ENCODE results near the gene TMED10. TPM values are rescaled to one million over a fixed set of nuclear protein-coding genes. Genes with fewer than 3 reads are reported as not detected.
A peak's percentile ranks its signal among the peaks of the same experiment; 100 is the strongest.
"Not testable (repeated sequence)": the region's sequence is repeated elsewhere in the genome, so short reads cannot be mapped to it uniquely, and the experiment has no call there.

Gene TMED10
- total and polyA plus RNA-seq, 4 experiments from 2014 or later = 202 to 425 (median 278) TPM

- H3K9me3 ChIP-seq (ENCODE audit: control insufficient read depth in 1 of 2, low read length in 2 of 2) = no peaks in the 10 kb centered on the region
- H3K27me3 Mint-ChIP-seq = no peaks in the 10 kb centered on the region
- peaks cover 20 to 31% of the 10 kb centered on the region in 2 donors for H3K36me3 Mint-ChIP-seq
- no peak overlapping the region for H3K4me3 ChIP-seq (ENCODE audit: low read length in 2 of 2)
- no peak overlapping the region for H3K4me3 Mint-ChIP-seq
- H3K36me3 ChIP-seq (ENCODE audit: insufficient read depth, low read length) = peaks cover 10% of the 10 kb centered on the region
- CTCF ChIA-PET (ENCODE audit: partially characterized antibody) = interaction anchor here (0.8 to 1.4 kb wide), 5 partner anchors 9 to 142 kb away, joined by 3 to 4 read pairs (median 3); no protein-coding TSS in a partner anchor
- H3K27ac ChIP-seq (ENCODE audit: low read depth, low read length) = no peak overlapping the region
- peak overlapping the region in 1 of 7 donors; percentile 35 for H3K27ac Mint-ChIP-seq
- H3K9me3 Mint-ChIP-seq = no peaks in the 10 kb centered on the region
- intact Hi-C loops (cut with micrococcal nuclease) = no loop called here
- no peaks in the 10 kb centered on the region for H3K27me3 ChIP-seq (ENCODE audit: insufficient read depth, low read length)
- POLR2A ChIA-PET (ENCODE audit: partially characterized antibody) = interaction anchor here (1.3 kb wide), 1 partner anchor 8 kb away, joined by 5 read pairs; no protein-coding TSS in a partner anchor
- H3K4me1 Mint-ChIP-seq = peaks cover 32 to 58% (median 44%) of the 10 kb centered on the region in 4 donors
- DNase-seq = no peak
- peaks cover 34% of the 10 kb centered on the region for H3K4me1 ChIP-seq (ENCODE audit: insufficient read depth, low read length)
Observed at GRCh38 chr14:75153295-75153694, 23.1 kb downstream of the TMED10 start.

GRCh38 chr14:75151851-75152250 is 24.6 kb downstream of the TMED10 start:
- Mint-ChIP-seq H3K4me3 (no peak overlapping the region), H3K27ac (peak overlapping the region in 2 of 7 donors; percentile 48), H3K36me3 (peaks cover 21 to 34% of the 10 kb centered on the region in 2 donors), H3K9me3 (no peaks in the 10 kb centered on the region), H3K4me1 (peaks cover 28 to 65% (median 46%) of the 10 kb centered on the region in 4 donors), H3K27me3 (no peaks in the 10 kb centered on the region)
- H3K4me1 ChIP-seq (ENCODE audit: insufficient read depth, low read length) = peaks cover 25% of the 10 kb centered on the region
- no peak overlapping the region for H3K4me3 ChIP-seq (ENCODE audit: low read length in 2 of 2)
- no peak for DNase-seq
- POLR2A ChIA-PET (ENCODE audit: partially characterized antibody) = no interaction called here
- intact Hi-C loops (cut with micrococcal nuclease) = no loop called here
- no peaks in the 10 kb centered on the region for H3K9me3 ChIP-seq (ENCODE audit: control insufficient read depth in 1 of 2, low read length in 2 of 2)
- H3K27ac ChIP-seq (ENCODE audit: low read depth, low read length) = no peak overlapping the region
- no peaks in the 10 kb centered on the region for H3K27me3 ChIP-seq (ENCODE audit: insufficient read depth, low read length)
- CTCF ChIA-PET (ENCODE audit: partially characterized antibody) = no interaction called here
- H3K36me3 ChIP-seq (ENCODE audit: insufficient read depth, low read length) = peaks cover 10% of the 10 kb centered on the region

- peaks cover 25% of the 10 kb centered on the region for H3K4me1 ChIP-seq (ENCODE audit: insufficient read depth, low read length)
- intact Hi-C loops (cut with micrococcal nuclease); H3K27ac Mint-ChIP-seq; H3K4me3 Mint-ChIP-seq; DNase-seq; H3K9me3 ChIP-seq (ENCODE audit: control insufficient read depth in 1 of 2, low read length in 2 of 2); H3K27ac ChIP-seq (ENCODE audit: low read depth, low read length); CTCF ChIA-PET (ENCODE audit: partially characterized antibody); H3K9me3 Mint-ChIP-seq; H3K27me3 Mint-ChIP-seq; H3K4me3 ChIP-seq (ENCODE audit: low read length in 2 of 2); POLR2A ChIA-PET (ENCODE audit: partially characterized antibody); H3K27me3 ChIP-seq (ENCODE audit: insufficient read depth, low read length); H3K36me3 ChIP-seq (ENCODE audit: insufficient read depth, low read length): not testable (repeated sequence)
- Mint-ChIP-seq H3K4me1 (peaks cover 30 to 63% (median 47%) of the 10 kb centered on the region in 4 donors), H3K36me3 (peaks cover 30 to 42% of the 10 kb centered on the region in 2 donors)
Observed at GRCh38 chr14:75150637-75151036, 25.8 kb downstream of the TMED10 start.

- POLR2A ChIA-PET (ENCODE audit: partially characterized antibody) = no interaction called here
- no peak for DNase-seq
- Mint-ChIP-seq H3K27me3 (no peaks in the 10 kb centered on the region), H3K36me3 (peaks cover 32 to 44% of the 10 kb centered on the region in 2 donors), H3K4me3 (no peak overlapping the region), H3K27ac (peak overlapping the region in 3 of 7 donors; percentile 10 to 55 (median 35)), H3K9me3 (no peaks in the 10 kb centered on the region), H3K4me1 (peaks cover 29 to 62% (median 46%) of the 10 kb centered on the region in 4 donors)
- Histone ChIP-seq H3K27ac (ENCODE audit: low read depth, low read length) (no peak overlapping the region), H3K36me3 (ENCODE audit: insufficient read depth, low read length) (peaks cover 11% of the 10 kb centered on the region), H3K27me3 (ENCODE audit: insufficient read depth, low read length) (no peaks in the 10 kb centered on the region), H3K4me1 (ENCODE audit: insufficient read depth, low read length) (peaks cover 25% of the 10 kb centered on the region), H3K9me3 (ENCODE audit: control insufficient read depth in 1 of 2, low read length in 2 of 2) (no peaks in the 10 kb centered on the region), H3K4me3 (ENCODE audit: low read length in 2 of 2) (no peak overlapping the region)
- CTCF ChIA-PET (ENCODE audit: partially characterized antibody) = no interaction called here
- intact Hi-C loops (cut with micrococcal nuclease) = no loop called here
Observed at GRCh38 chr14:75150150-75150549, 26.3 kb downstream of the TMED10 start.

GRCh38 chr14:75147423-75148071 is 28.9 kb downstream of the TMED10 start:
- Histone ChIP-seq H3K4me3 (ENCODE audit: low read length in 2 of 2) (no peak overlapping the region), H3K27ac (ENCODE audit: low read depth, low read length) (no peak overlapping the region), H3K36me3 (ENCODE audit: insufficient read depth, low read length) (peaks cover 20% of the 10 kb centered on the region), H3K4me1 (ENCODE audit: insufficient read depth, low read length) (peaks cover 36% of the 10 kb centered on the region), H3K27me3 (ENCODE audit: insufficient read depth, low read length) (no peaks in the 10 kb centered on the region), H3K9me3 (ENCODE audit: control insufficient read depth in 1 of 2, low read length in 2 of 2) (no peaks in the 10 kb centered on the region)
- Mint-ChIP-seq H3K27me3 (no peaks in the 10 kb centered on the region), H3K4me1 (peaks cover 41 to 77% (median 57%) of the 10 kb centered on the region in 4 donors), H3K4me3 (peak overlapping the region in 1 of 8 donors; percentile 3), H3K36me3 (peaks cover 40 to 51% of the 10 kb centered on the region in 2 donors), H3K27ac (peak overlapping the region in 5 of 7 donors; percentile 20 to 85 (median 31)), H3K9me3 (no peaks in the 10 kb centered on the region)
- DNase-seq = no peak
- CTCF ChIA-PET (ENCODE audit: partially characterized antibody) = no interaction called here
- intact Hi-C loops (cut with micrococcal nuclease) = no loop called here
- POLR2A ChIA-PET (ENCODE audit: partially characterized antibody) = interaction anchor here (1.1 kb wide), 1 partner anchor 28 kb away, joined by 6 read pairs; no protein-coding TSS in a partner anchor

GRCh38 chr14:75144944-75145343 is 31.5 kb downstream of the TMED10 start:
- DNase-seq = peak in 1 of 5 donors; percentile 39
- no peak overlapping the region for H3K27ac ChIP-seq (ENCODE audit: low read depth, low read length)

More at GRCh38 chr14:75144944-75145343, 31.5 kb downstream of the TMED10 start:
- Mint-ChIP-seq H3K4me3 (peak overlapping the region in 4 of 8 donors; percentile 4 to 65 (median 8)), H3K27me3 (no peaks in the 10 kb centered on the region), H3K9me3 (no peaks in the 10 kb centered on the region), H3K4me1 (peaks cover 47 to 79% (median 63%) of the 10 kb centered on the region in 4 donors), H3K36me3 (peaks cover 29 to 43% of the 10 kb centered on the region in 2 donors), H3K27ac (peak overlapping the region; percentile 53 to 88 (median 72))
- H3K4me1 ChIP-seq (ENCODE audit: insufficient read depth, low read length) = peaks cover 55% of the 10 kb centered on the region
- ChIA-PET POLR2A (ENCODE audit: partially characterized antibody) (interaction anchor here (1.1 to 1.5 kb wide), 3 partner anchors 9 to 150 kb away, joined by 3 to 5 read pairs (median 3); no protein-coding TSS in a partner anchor), CTCF (ENCODE audit: partially characterized antibody) (interaction anchor here (1.4 to 12.3 kb wide), 2 partner anchors 13 to 155 kb away, joined by 3 to 250 read pairs; no protein-coding TSS in a partner anchor)
- H3K9me3 ChIP-seq (ENCODE audit: control insufficient read depth in 1 of 2, low read length in 2 of 2) = no peaks in the 10 kb centered on the region
- peaks cover 10% of the 10 kb centered on the region for H3K36me3 ChIP-seq (ENCODE audit: insufficient read depth, low read length)
- H3K4me3 ChIP-seq (ENCODE audit: low read length in 2 of 2) = no peak overlapping the region
- no peaks in the 10 kb centered on the region for H3K27me3 ChIP-seq (ENCODE audit: insufficient read depth, low read length)
- intact Hi-C loops (cut with micrococcal nuclease) = loop anchor here (5.0 kb wide), 1 partner anchor 32 kb away; the partner anchor contains the start of gene TMED10
